ENCODE measurements around the gene TMEM200B. TPM values are rescaled to one million over a fixed set of nuclear protein-coding genes. Genes with fewer than 3 reads are reported as not detected.
A peak's percentile ranks its signal among the peaks of the same experiment; 100 is the strongest.

Gene TMEM200B
- total RNA-seq (under 1 TPM; 0.42 to 0.99 (median 0.73) TPM), polyA plus RNA-seq (1 to 10 TPM in 1 of 3 donors, under 1 TPM in 2; 0.55 to 1.3 (median 0.67) TPM)
- long read RNA-seq, donor 1, partial matches to known transcripts, result 0 of 2 reads
- long read RNA-seq, donor 1, other reads (novel, unspliced or antisense), result 0 of 2 reads
- long read RNA-seq, donor 2, partial matches to known transcripts, result 0 of 3 reads
- long read RNA-seq, donor 2, other reads (novel, unspliced or antisense), result 2 of 3 reads

GRCh38 chr1:29123887-29124365 lies at the start of gene TMEM200B:
Gene TMEM200B, minus strand, starts transcription at chr1:29123903. Its CDS starts 2,075 bp downstream, at chr1:29121828.
- 1% methylated on average over 20 to 46 of the region's 46 CpGs for WGBS, 3 donors
- DNase-seq, result no peak
- Histone ChIP-seq H3K4me3 (peak within 1 kb of the TSS; percentile 77), H3K9me3 (no peaks in the 10 kb centered on the region), H3K4me1 (peaks cover 6% of the 10 kb centered on the region), H3K27me3 (ENCODE audit: insufficient read depth in 3 of 3, low read length in 2 of 3) (peaks cover 0 to 50% (median 16%) of the 10 kb centered on the region in 3 donors), H3K36me3 (ENCODE audit: insufficient read depth in 1 of 2, low read depth in 1 of 2) (no peaks in the 10 kb centered on the region), H3K27ac (peak within 1 kb of the TSS; percentile 73)
- TF ChIP-seq CTCF (IDR thresholded peaks at IDR 0.05), result no peak
- ATAC-seq, result no peak
- intact Hi-C loops (cut with DNase I), result loop anchor here in 1 of 2 donors (5.0 kb wide), 1 partner anchor 78 kb away; no protein-coding TSS in a partner anchor

GRCh38 chr1:29172415-29172939 lies 48.8 kb upstream of the TMEM200B start:
- no peaks in the 10 kb centered on the region for H3K27me3 ChIP-seq (ENCODE audit: insufficient read depth in 3 of 3, low read length in 2 of 3)

GRCh38 chr1:29171521-29171920 lies 47.8 kb upstream of the TMEM200B start:
- Histone ChIP-seq H3K27me3 (ENCODE audit: insufficient read depth in 3 of 3, low read length in 2 of 3) (no peaks in the 10 kb centered on the region), H3K4me1 (peaks cover 26% of the 10 kb centered on the region)

More at GRCh38 chr1:29172415-29172939, 48.8 kb upstream of the TMEM200B start:
- H3K4me3 ChIP-seq, result no peak overlapping the region
- peaks cover 34% of the 10 kb centered on the region for H3K4me1 ChIP-seq
- ATAC-seq (no peak), DNase-seq (no peak)
- WGBS, 3 donors, result 84 to 90% (median 88%) methylated on average over 8 of the region's 8 CpGs
- intact Hi-C loops (cut with DNase I), result no loop called here
- H3K36me3 ChIP-seq (ENCODE audit: insufficient read depth in 1 of 2, low read depth in 1 of 2), result peaks cover 3 to 4% of the 10 kb centered on the region in 2 donors
- TF ChIP-seq CTCF (IDR thresholded peaks at IDR 0.05), result no peak
- no peaks in the 10 kb centered on the region for H3K9me3 ChIP-seq
- H3K27ac ChIP-seq, result no peak overlapping the region

GRCh38 chr1:29171089-29171488 lies 47.4 kb upstream of the TMEM200B start:
- H3K27me3 ChIP-seq (ENCODE audit: insufficient read depth in 3 of 3, low read length in 2 of 3), result no peaks in the 10 kb centered on the region
- no peak overlapping the region for H3K4me3 ChIP-seq
- WGBS, 3 donors, result 10% methylated on average over 3 of the region's 3 CpGs
- H3K27ac ChIP-seq, result peak overlapping the region; percentile 18
- intact Hi-C loops (cut with DNase I), result no loop called here
- TF ChIP-seq CTCF (IDR thresholded peaks at IDR 0.05), result no peak
- ATAC-seq (peak; percentile 44 to 82 (median 64)), DNase-seq (no peak)
- peaks cover 22% of the 10 kb centered on the region for H3K4me1 ChIP-seq
- no peaks in the 10 kb centered on the region for H3K9me3 ChIP-seq
- H3K36me3 ChIP-seq (ENCODE audit: insufficient read depth in 1 of 2, low read depth in 1 of 2), result peaks cover 5 to 18% of the 10 kb centered on the region in 2 donors

More at GRCh38 chr1:29171521-29171920, 47.8 kb upstream of the TMEM200B start:
- peak overlapping the region; percentile 18 for H3K27ac ChIP-seq
- peaks cover 3 to 14% of the 10 kb centered on the region in 2 donors for H3K36me3 ChIP-seq (ENCODE audit: insufficient read depth in 1 of 2, low read depth in 1 of 2)
- DNase-seq (no peak), ATAC-seq (no peak)
- intact Hi-C loops (cut with DNase I), result no loop called here
- WGBS, 3 donors, result 72 to 86% (median 81%) methylated on average over 5 of the region's 5 CpGs
- no peaks in the 10 kb centered on the region for H3K9me3 ChIP-seq
- H3K4me3 ChIP-seq, result no peak overlapping the region
- TF ChIP-seq CTCF (IDR thresholded peaks at IDR 0.05), result no peak

Data from psoas muscle (tissue), 8 donors.